Hepatocyte (in vitro differentiated cells): ENCODE results near the gene ZNF841.

Experiments
- EZH2 ChIP-seq: fragments of 200-600 bp; sonication (generic); IDR thresholded peaks from 2 replicates; pipeline ENCODE4 v1.6.1; 2016; ENCODE audit warnings: antibody characterized with exemption, mild to moderate bottlenecking, borderline replicate concordance
- EZH2phosphoT487 ChIP-seq: fragments of 200-600 bp; sonication (generic); IDR thresholded peaks from one replicate; pipeline ENCODE4 v1.6.1; 2018; ENCODE audit warnings: antibody characterized with exemption, mild to moderate bottlenecking, low read depth, moderate library complexity; ENCODE audit not compliant: unreplicated experiment, severe bottlenecking
- TF ChIP-seq, protein P1 (sequence below): fragments of 200-600 bp; sonication (generic); IDR thresholded peaks from 2 replicates; pipeline ENCODE4 v1.5.1; 2016; ENCODE audit warnings: antibody characterized with exemption, mild to moderate bottlenecking; ENCODE audit not compliant: poor library complexity

DNA sequence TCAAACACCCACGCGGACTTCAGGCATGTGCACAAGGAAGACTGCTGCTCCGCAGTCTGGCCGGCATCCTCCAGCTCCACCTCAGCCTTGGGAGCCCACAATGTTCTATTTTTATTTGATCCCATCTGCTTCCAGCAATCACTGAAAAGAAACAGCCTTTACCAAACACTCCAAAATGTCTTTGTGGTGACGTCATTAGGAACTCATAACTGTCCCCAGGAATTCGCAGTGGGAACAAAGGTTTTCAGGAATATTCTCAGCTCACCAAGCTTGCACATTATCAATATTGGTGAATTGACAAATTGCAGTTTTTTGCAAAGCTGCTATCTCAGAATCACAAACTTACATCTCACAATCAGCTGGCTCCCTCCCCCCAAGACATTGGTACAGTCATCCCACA, 15.2 kb upstream of the ZNF841 start:
- TF ChIP-seq, protein P1, sequence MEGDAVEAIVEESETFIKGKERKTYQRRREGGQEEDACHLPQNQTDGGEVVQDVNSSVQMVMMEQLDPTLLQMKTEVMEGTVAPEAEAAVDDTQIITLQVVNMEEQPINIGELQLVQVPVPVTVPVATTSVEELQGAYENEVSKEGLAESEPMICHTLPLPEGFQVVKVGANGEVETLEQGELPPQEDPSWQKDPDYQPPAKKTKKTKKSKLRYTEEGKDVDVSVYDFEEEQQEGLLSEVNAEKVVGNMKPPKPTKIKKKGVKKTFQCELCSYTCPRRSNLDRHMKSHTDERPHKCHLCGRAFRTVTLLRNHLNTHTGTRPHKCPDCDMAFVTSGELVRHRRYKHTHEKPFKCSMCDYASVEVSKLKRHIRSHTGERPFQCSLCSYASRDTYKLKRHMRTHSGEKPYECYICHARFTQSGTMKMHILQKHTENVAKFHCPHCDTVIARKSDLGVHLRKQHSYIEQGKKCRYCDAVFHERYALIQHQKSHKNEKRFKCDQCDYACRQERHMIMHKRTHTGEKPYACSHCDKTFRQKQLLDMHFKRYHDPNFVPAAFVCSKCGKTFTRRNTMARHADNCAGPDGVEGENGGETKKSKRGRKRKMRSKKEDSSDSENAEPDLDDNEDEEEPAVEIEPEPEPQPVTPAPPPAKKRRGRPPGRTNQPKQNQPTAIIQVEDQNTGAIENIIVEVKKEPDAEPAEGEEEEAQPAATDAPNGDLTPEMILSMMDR = no peak
- no peak for TF ChIP-seq EZH2
- no peak for TF ChIP-seq EZH2phosphoT487
